Measurements from ENCODE around the gene CSTF1. TPM values are rescaled to one million over a fixed set of nuclear protein-coding genes. Genes with fewer than 3 reads are reported as not detected.

CSTF1 gene
- polyA plus RNA-seq (ENCODE audit: low read depth in 6 of 6) = 10 to 100 TPM; 23.6 to 38.0 (median 26.5) TPM

GRCh38 chr20:56392132-56392880 lies at the start of gene CSTF1, which contains the start of gene AURKA:
Gene CSTF1 (plus strand): TSS chr20:56392645. CDS start chr20:56395553, 2,908 bp downstream.
Gene AURKA (minus strand): TSS chr20:56392215. CDS start chr20:56388197, 4,018 bp downstream.
- peak; percentile 88 to 91 for ATAC-seq (ENCODE audit: low read depth in 2 of 2)
- Mint-ChIP-seq H3K27me3 (no peaks in the 10 kb centered on the region), H3K27ac (peak within 1 kb of the TSS in 4 of 6 donors; percentile 55 to 95 (median 76)), H3K36me3 (peaks cover 8 to 33% of the 10 kb centered on the region in 2 donors), H3K4me1 (peaks cover 12 to 26% (median 24%) of the 10 kb centered on the region in 3 donors), H3K9me3 (no peaks in the 10 kb centered on the region), H3K4me3 (peak within 1 kb of the TSS in 1 of 8 donors; percentile 41)
- DNase-seq = peak; percentile 99

GRCh38 chr20:56342783-56343182 lies 49.7 kb upstream of the CSTF1 start:
- Mint-ChIP-seq H3K9me3 (peaks cover 0 to 2% (median under 1%) of the 10 kb centered on the region in 7 donors), H3K4me1 (peaks cover 0 to 9% (median 8%) of the 10 kb centered on the region in 3 donors), H3K36me3 (peaks cover 0 to 7% of the 10 kb centered on the region in 2 donors), H3K4me3 (no peak overlapping the region), H3K27me3 (peaks cover 54 to 87% (median 81%) of the 10 kb centered on the region in 3 donors), H3K27ac (peak overlapping the region in 1 of 6 donors; percentile 19)
- ATAC-seq (ENCODE audit: low read depth in 2 of 2) (no peak), DNase-seq (no peak)

GRCh38 chr20:56343861-56344381 lies 48.5 kb upstream of the CSTF1 start:
- Mint-ChIP-seq H3K9me3 (peaks cover 0 to 2% (median 0%) of the 10 kb centered on the region in 7 donors), H3K4me3 (no peak overlapping the region), H3K36me3 (peaks cover 0 to 7% of the 10 kb centered on the region in 2 donors), H3K27ac (no peak overlapping the region), H3K27me3 (peaks cover 57 to 86% (median 83%) of the 10 kb centered on the region in 3 donors), H3K4me1 (peaks cover 0 to 15% (median 8%) of the 10 kb centered on the region in 3 donors)
- ATAC-seq (ENCODE audit: low read depth in 2 of 2) (no peak), DNase-seq (no peak)

GRCh38 chr20:56345911-56346310 lies 46.5 kb upstream of the CSTF1 start:
- Mint-ChIP-seq H3K4me1 (peaks cover 0 to 15% (median 8%) of the 10 kb centered on the region in 3 donors), H3K36me3 (peaks cover 0 to 7% of the 10 kb centered on the region in 2 donors), H3K9me3 (peaks cover 0 to 3% (median 0%) of the 10 kb centered on the region in 7 donors), H3K27me3 (peaks cover 42 to 82% (median 76%) of the 10 kb centered on the region in 3 donors), H3K27ac (no peak overlapping the region), H3K4me3 (no peak overlapping the region)
- ATAC-seq (ENCODE audit: low read depth in 2 of 2) (no peak), DNase-seq (no peak)

GRCh38 chr20:56347628-56348304 lies 44.7 kb upstream of the CSTF1 start:
- ATAC-seq (ENCODE audit: low read depth in 2 of 2) = no peak
- no peak overlapping the region for H3K27ac Mint-ChIP-seq
- no peak for DNase-seq
- H3K27me3 Mint-ChIP-seq = peaks cover 29 to 76% (median 73%) of the 10 kb centered on the region in 3 donors
- peaks cover 0 to 15% (median 8%) of the 10 kb centered on the region in 3 donors for H3K4me1 Mint-ChIP-seq
- H3K9me3 Mint-ChIP-seq = peaks cover 0 to 4% (median 0%) of the 10 kb centered on the region in 7 donors
- no peak overlapping the region for H3K4me3 Mint-ChIP-seq
- H3K36me3 Mint-ChIP-seq = peaks cover 0 to 7% of the 10 kb centered on the region in 2 donors

GRCh38 chr20:56348305-56348693 lies 44.1 kb upstream of the CSTF1 start:
- no peak overlapping the region for H3K27ac Mint-ChIP-seq
- ATAC-seq (ENCODE audit: low read depth in 2 of 2) (no peak), DNase-seq (no peak)
- peaks cover 25 to 73% (median 72%) of the 10 kb centered on the region in 3 donors for H3K27me3 Mint-ChIP-seq
- H3K4me1 Mint-ChIP-seq = peaks cover 0 to 15% (median 6%) of the 10 kb centered on the region in 3 donors
- H3K9me3 Mint-ChIP-seq = peaks cover 0 to 4% (median 0%) of the 10 kb centered on the region in 7 donors
- H3K36me3 Mint-ChIP-seq = peaks cover 0 to 7% of the 10 kb centered on the region in 2 donors
- H3K4me3 Mint-ChIP-seq = no peak overlapping the region

GRCh38 chr20:56348746-56349145 lies 43.7 kb upstream of the CSTF1 start:
- DNase-seq (no peak), ATAC-seq (ENCODE audit: low read depth in 2 of 2) (no peak)
- Mint-ChIP-seq H3K27ac (no peak overlapping the region), H3K9me3 (peaks cover 0 to 4% (median 0%) of the 10 kb centered on the region in 7 donors), H3K36me3 (peaks cover 0 to 7% of the 10 kb centered on the region in 2 donors), H3K27me3 (peaks cover 22 to 73% (median 72%) of the 10 kb centered on the region in 3 donors), H3K4me1 (peaks cover 0 to 11% (median 2%) of the 10 kb centered on the region in 3 donors), H3K4me3 (no peak overlapping the region)

GRCh38 chr20:56350842-56351241 lies 41.6 kb upstream of the CSTF1 start:
- Mint-ChIP-seq H3K27ac (no peak overlapping the region), H3K27me3 (peaks cover 16 to 59% (median 53%) of the 10 kb centered on the region in 3 donors), H3K36me3 (peaks cover 0 to 7% of the 10 kb centered on the region in 2 donors), H3K9me3 (peaks cover 0 to 4% (median 0%) of the 10 kb centered on the region in 7 donors), H3K4me1 (peaks cover 0 to 6% (median 0%) of the 10 kb centered on the region in 3 donors), H3K4me3 (no peak overlapping the region)
- no peak for ATAC-seq (ENCODE audit: low read depth in 2 of 2)
- DNase-seq = no peak

GRCh38 chr20:56352345-56353055 lies 39.9 kb upstream of the CSTF1 start:
- Mint-ChIP-seq H3K9me3 (peaks cover 0 to 2% (median 0%) of the 10 kb centered on the region in 7 donors), H3K27ac (no peak overlapping the region), H3K4me1 (peaks cover 0 to 6% (median 0%) of the 10 kb centered on the region in 3 donors), H3K27me3 (peaks cover 9 to 49% (median 42%) of the 10 kb centered on the region in 3 donors), H3K36me3 (no peaks in the 10 kb centered on the region), H3K4me3 (no peak overlapping the region)
- ATAC-seq (ENCODE audit: low read depth in 2 of 2) (no peak), DNase-seq (no peak)

GRCh38 chr20:56353356-56353755 lies 39.1 kb upstream of the CSTF1 start:
- H3K27me3 Mint-ChIP-seq = peaks cover 6 to 40% (median 33%) of the 10 kb centered on the region in 3 donors
- H3K36me3 Mint-ChIP-seq = no peaks in the 10 kb centered on the region
- no peak overlapping the region for H3K4me3 Mint-ChIP-seq
- H3K27ac Mint-ChIP-seq = no peak overlapping the region
- H3K4me1 Mint-ChIP-seq = peaks cover 0 to 4% (median 3%) of the 10 kb centered on the region in 3 donors
- DNase-seq = no peak
- no peak for ATAC-seq (ENCODE audit: low read depth in 2 of 2)
- peaks cover 0 to 2% (median 0%) of the 10 kb centered on the region in 7 donors for H3K9me3 Mint-ChIP-seq

- Mint-ChIP-seq H3K4me3 (peak overlapping the region; percentile 64 to 92 (median 88)), H3K4me1 (peaks cover 8 to 18% (median 9%) of the 10 kb centered on the region in 3 donors), H3K27ac (peak overlapping the region in 1 of 6 donors; percentile 50), H3K36me3 (no peaks in the 10 kb centered on the region), H3K9me3 (peaks cover 0 to 2% (median 0%) of the 10 kb centered on the region in 7 donors), H3K27me3 (peaks cover 0 to 11% (median 8%) of the 10 kb centered on the region in 3 donors)
- no peak for ATAC-seq (ENCODE audit: low read depth in 2 of 2)
- no peak for DNase-seq
Measured at GRCh38 chr20:56358070-56358469, 34.4 kb upstream of the CSTF1 start.

- ATAC-seq (ENCODE audit: low read depth in 2 of 2) (peak; percentile 97 to 98), DNase-seq (peak; percentile 62)
- Mint-ChIP-seq H3K9me3 (peaks cover 0 to 2% (median 0%) of the 10 kb centered on the region in 7 donors), H3K36me3 (no peaks in the 10 kb centered on the region), H3K27ac (peak within 1 kb of the TSS in 3 of 6 donors; percentile 42 to 50 (median 47)), H3K4me3 (peak within 1 kb of the TSS; percentile 73 to 94 (median 90)), H3K4me1 (peaks cover 8 to 18% (median 9%) of the 10 kb centered on the region in 3 donors), H3K27me3 (peaks cover 0 to 6% (median 2%) of the 10 kb centered on the region in 3 donors)
Measured at GRCh38 chr20:56358600-56359211, 33.7 kb upstream of the CSTF1 start, which contains the start of gene FAM210B. Gene FAM210B (plus strand): TSS chr20:56358974. CDS start chr20:56359006, 32 bp downstream.

Data from naive B cell (primary cell).